GM12878 (cell line): ENCODE data around the gene EDN2. TPM values are rescaled to one million over a fixed set of nuclear protein-coding genes. Genes with fewer than 3 reads are reported as not detected.

ENCODE experiments used
- ASH2L ChIP-seq: fragments of 300-600, 200-600 bp; sonication (generic); IDR thresholded peaks from 2 replicates; pipeline ENCODE4 v1.6.1; 2017; ENCODE audit warnings: low read depth, mild to moderate bottlenecking, borderline replicate concordance
- HDAC6 ChIP-seq: fragments of 200-600 bp; sonication (generic); IDR thresholded peaks from one replicate; pipeline ENCODE4 v1.8.0; 2017; ENCODE audit warnings: antibody characterized with exemption; ENCODE audit not compliant: unreplicated experiment
- IKZF1 ChIP-seq: fragments of 450-650 bp; conservative IDR thresholded peaks from 2 replicates; pipeline ENCODE4 v1.6.1; 2017; ENCODE audit warnings: antibody characterized with exemption, mild to moderate bottlenecking
- MLLT1 ChIP-seq: fragments of 450-650 bp; IDR thresholded peaks from 2 replicates; pipeline ENCODE4 v1.6.1; 2016; ENCODE audit warnings: mild to moderate bottlenecking
- NRF1 ChIP-seq: conservative IDR thresholded peaks from 2 replicates; pipeline ENCODE4 v1.6.1; 2011; ENCODE audit warnings: mild to moderate bottlenecking, low read depth, low read length, improper control_type of control experiment
- REST ChIP-seq: IDR thresholded peaks from 2 replicates; pipeline ENCODE4 v1.6.1; 2012; ENCODE audit warnings: mild to moderate bottlenecking, low read depth, low read length
- SREBF1 ChIP-seq: IDR thresholded peaks from 2 replicates; pipeline ENCODE4 v1.6.1; 2012; ENCODE audit warnings: mild to moderate bottlenecking, low read length
- SRF ChIP-seq, 2 experiments: IDR thresholded peaks; 2 replicates each; pipeline ENCODE4 v1.6.1; 2011; ENCODE audit warnings: low read depth in 2 of 2, low read length in 2 of 2, mild to moderate bottlenecking in 1 of 2, moderate library complexity in 1 of 2
- SUPT20H ChIP-seq: IDR thresholded peaks from 2 replicates; pipeline ENCODE4 v1.6.1; 2011; ENCODE audit warnings: low read depth, mild to moderate bottlenecking, low read length, moderate library complexity, borderline replicate concordance; ENCODE audit not compliant: control insufficient read depth
- TCF3 ChIP-seq: IDR thresholded peaks from 2 replicates; pipeline ENCODE4 v1.6.1; 2012; ENCODE audit warnings: low read depth, mild to moderate bottlenecking, low read length, borderline replicate concordance; ENCODE audit not compliant: insufficient read depth
- polyA plus RNA-seq, 11 experiments: library from polyadenylated mRNA; depleted of rRNA in 4 of 11; unstranded in 6 of 11; stranded (reverse) in 5 of 11; fragments of >200 nt; fragmentation: Nextera tagmentation in 4 of 11; fragmentation: Illumina TruSeq in 1 of 11; extraction: Ambion mirVana in 4 of 11; extraction: Trizol in 1 of 11; gene quantifications; 1 replicate in 1 of 11; 2 replicates in 10 of 11; pipeline versions ENCODE4 v1.2.1 to v1.2.3, GENCODE V29; 2011 to 2016; ENCODE audit warnings: inconsistent platforms in 2 of 11, missing spikeins in 2 of 11, low read depth in 1 of 11
- total RNA-seq, 4 experiments: library from RNA; depleted of rRNA in 3 of 4; stranded (reverse); fragments of >200 nt in 3 of 4; fragmentation: Illumina TruSeq in 1 of 4; extraction: Trizol in 1 of 4; gene quantifications; 2 replicates each; pipeline versions ENCODE4 v1.2.1 to v1.2.3, GENCODE V29; 2013 to 2021
- TF ChIP-seq, protein P1 (sequence below): IDR thresholded peaks from 2 replicates; pipeline ENCODE4 v1.6.1; 2011; ENCODE audit warnings: borderline replicate concordance, low read depth, mild to moderate bottlenecking, moderate library complexity, mixed read lengths, low read length; ENCODE audit not compliant: insufficient read depth; ENCODE audit errors: extremely low read length
- TF ChIP-seq, protein P2 (sequence below): fragments of 450-650 bp; formaldehyde crosslinking; IDR thresholded peaks from 2 replicates; pipeline ENCODE4 v1.4.0; 2020; ENCODE audit warnings: mild to moderate bottlenecking, moderate library complexity
- TF ChIP-seq, protein P3 (sequence below): fragments of 450-650 bp; IDR thresholded peaks from 2 replicates; pipeline ENCODE4 v1.6.1; 2017; ENCODE audit warnings: mild to moderate bottlenecking, moderate library complexity

EDN2 gene
- total and polyA plus RNA-seq, 10 of the 15 experiments (the other 5 are each of a cell fraction or from before 2014, with no cell fraction given) = 0.11 to 1.5 (median 0.43) TPM; not detected in 1

GRCh38 chr1:41516168-41517061 is 31.9 kb upstream of the EDN2 start (continued):
- TF ChIP-seq REST (peak; percentile 78), ASH2L (no peak), HDAC6 (no peak), SRF (IDR thresholded peaks at IDR 0.05; ENCODE audit: low read depth in 2 of 2, low read length in 2 of 2) (no peak), MLLT1 (0 out of 2 replicates have a peak, but pooled peaks have one; percentile 18), NRF1 (no peak), TCF3 (0 out of 2 replicates have a peak, but pooled peaks have one; percentile 16), SREBF1 (no peak), IKZF1 (peak; percentile 64), SUPT20H (no peak)
- TF ChIP-seq, protein P1, sequence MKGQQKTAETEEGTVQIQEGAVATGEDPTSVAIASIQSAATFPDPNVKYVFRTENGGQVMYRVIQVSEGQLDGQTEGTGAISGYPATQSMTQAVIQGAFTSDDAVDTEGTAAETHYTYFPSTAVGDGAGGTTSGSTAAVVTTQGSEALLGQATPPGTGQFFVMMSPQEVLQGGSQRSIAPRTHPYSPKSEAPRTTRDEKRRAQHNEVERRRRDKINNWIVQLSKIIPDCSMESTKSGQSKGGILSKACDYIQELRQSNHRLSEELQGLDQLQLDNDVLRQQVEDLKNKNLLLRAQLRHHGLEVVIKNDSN = no peak
- TF ChIP-seq, protein P2, sequence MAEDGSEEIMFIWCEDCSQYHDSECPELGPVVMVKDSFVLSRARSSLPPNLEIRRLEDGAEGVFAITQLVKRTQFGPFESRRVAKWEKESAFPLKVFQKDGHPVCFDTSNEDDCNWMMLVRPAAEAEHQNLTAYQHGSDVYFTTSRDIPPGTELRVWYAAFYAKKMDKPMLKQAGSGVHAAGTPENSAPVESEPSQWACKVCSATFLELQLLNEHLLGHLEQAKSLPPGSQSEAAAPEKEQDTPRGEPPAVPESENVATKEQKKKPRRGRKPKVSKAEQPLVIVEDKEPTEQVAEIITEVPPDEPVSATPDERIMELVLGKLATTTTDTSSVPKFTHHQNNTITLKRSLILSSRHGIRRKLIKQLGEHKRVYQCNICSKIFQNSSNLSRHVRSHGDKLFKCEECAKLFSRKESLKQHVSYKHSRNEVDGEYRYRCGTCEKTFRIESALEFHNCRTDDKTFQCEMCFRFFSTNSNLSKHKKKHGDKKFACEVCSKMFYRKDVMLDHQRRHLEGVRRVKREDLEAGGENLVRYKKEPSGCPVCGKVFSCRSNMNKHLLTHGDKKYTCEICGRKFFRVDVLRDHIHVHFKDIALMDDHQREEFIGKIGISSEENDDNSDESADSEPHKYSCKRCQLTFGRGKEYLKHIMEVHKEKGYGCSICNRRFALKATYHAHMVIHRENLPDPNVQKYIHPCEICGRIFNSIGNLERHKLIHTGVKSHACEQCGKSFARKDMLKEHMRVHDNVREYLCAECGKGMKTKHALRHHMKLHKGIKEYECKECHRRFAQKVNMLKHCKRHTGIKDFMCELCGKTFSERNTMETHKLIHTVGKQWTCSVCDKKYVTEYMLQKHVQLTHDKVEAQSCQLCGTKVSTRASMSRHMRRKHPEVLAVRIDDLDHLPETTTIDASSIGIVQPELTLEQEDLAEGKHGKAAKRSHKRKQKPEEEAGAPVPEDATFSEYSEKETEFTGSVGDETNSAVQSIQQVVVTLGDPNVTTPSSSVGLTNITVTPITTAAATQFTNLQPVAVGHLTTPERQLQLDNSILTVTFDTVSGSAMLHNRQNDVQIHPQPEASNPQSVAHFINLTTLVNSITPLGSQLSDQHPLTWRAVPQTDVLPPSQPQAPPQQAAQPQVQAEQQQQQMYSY = no peak
- TF ChIP-seq, protein P3, sequence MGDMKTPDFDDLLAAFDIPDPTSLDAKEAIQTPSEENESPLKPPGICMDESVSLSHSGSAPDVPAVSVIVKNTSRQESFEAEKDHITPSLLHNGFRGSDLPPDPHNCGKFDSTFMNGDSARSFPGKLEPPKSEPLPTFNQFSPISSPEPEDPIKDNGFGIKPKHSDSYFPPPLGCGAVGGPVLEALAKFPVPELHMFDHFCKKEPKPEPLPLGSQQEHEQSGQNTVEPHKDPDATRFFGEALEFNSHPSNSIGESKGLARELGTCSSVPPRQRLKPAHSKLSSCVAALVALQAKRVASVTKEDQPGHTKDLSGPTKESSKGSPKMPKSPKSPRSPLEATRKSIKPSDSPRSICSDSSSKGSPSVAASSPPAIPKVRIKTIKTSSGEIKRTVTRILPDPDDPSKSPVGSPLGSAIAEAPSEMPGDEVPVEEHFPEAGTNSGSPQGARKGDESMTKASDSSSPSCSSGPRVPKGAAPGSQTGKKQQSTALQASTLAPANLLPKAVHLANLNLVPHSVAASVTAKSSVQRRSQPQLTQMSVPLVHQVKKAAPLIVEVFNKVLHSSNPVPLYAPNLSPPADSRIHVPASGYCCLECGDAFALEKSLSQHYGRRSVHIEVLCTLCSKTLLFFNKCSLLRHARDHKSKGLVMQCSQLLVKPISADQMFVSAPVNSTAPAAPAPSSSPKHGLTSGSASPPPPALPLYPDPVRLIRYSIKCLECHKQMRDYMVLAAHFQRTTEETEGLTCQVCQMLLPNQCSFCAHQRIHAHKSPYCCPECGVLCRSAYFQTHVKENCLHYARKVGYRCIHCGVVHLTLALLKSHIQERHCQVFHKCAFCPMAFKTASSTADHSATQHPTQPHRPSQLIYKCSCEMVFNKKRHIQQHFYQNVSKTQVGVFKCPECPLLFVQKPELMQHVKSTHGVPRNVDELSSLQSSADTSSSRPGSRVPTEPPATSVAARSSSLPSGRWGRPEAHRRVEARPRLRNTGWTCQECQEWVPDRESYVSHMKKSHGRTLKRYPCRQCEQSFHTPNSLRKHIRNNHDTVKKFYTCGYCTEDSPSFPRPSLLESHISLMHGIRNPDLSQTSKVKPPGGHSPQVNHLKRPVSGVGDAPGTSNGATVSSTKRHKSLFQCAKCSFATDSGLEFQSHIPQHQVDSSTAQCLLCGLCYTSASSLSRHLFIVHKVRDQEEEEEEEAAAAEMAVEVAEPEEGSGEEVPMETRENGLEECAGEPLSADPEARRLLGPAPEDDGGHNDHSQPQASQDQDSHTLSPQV = peak; percentile 66; the same call in 1 of the 2 replicates
